ENCODE data around the gene MEOX1. TPM values are rescaled to one million over a fixed set of nuclear protein-coding genes. Genes with fewer than 3 reads are reported as not detected.

Gene MEOX1
- total RNA-seq, 1 donor from 2014 or later, result 1.8 TPM

- TF ChIP-seq CTCF (IDR thresholded peaks at IDR 0.05; ENCODE audit: unreplicated experiment), result no peak
- Mint-ChIP-seq H3K27me3 (ENCODE audit: low read depth) (no peaks in the 10 kb centered on the region), H3K4me3 (no peak overlapping the region), H3K36me3 (no peaks in the 10 kb centered on the region), H3K4me1 (peaks cover 61% of the 10 kb centered on the region), H3K9me3 (no peaks in the 10 kb centered on the region), H3K27ac (peak overlapping the region; percentile 86)
- no peak for DNase-seq (ENCODE audit: low spot score in 2 of 2, unreplicated experiment in 2 of 2)
Measured at GRCh38 chr17:43667947-43668348, 6.2 kb upstream of the MEOX1 start.

- H3K27me3 Mint-ChIP-seq (ENCODE audit: low read depth), result no peaks in the 10 kb centered on the region
- H3K9me3 Mint-ChIP-seq, result no peaks in the 10 kb centered on the region
- no peak overlapping the region for H3K4me3 Mint-ChIP-seq
- no peak for DNase-seq (ENCODE audit: low spot score in 2 of 2, unreplicated experiment in 2 of 2)
- H3K4me1 Mint-ChIP-seq, result peaks cover 62% of the 10 kb centered on the region
- H3K36me3 Mint-ChIP-seq, result no peaks in the 10 kb centered on the region
- no peak for TF ChIP-seq CTCF (IDR thresholded peaks at IDR 0.05; ENCODE audit: unreplicated experiment)
- H3K27ac Mint-ChIP-seq, result no peak overlapping the region
Measured at GRCh38 chr17:43667506-43667905, 5.8 kb upstream of the MEOX1 start.

- Mint-ChIP-seq H3K4me1 (peaks cover 57% of the 10 kb centered on the region), H3K9me3 (no peaks in the 10 kb centered on the region), H3K27ac (peak overlapping the region; percentile 90), H3K4me3 (no peak overlapping the region), H3K27me3 (ENCODE audit: low read depth) (no peaks in the 10 kb centered on the region), H3K36me3 (no peaks in the 10 kb centered on the region)
- TF ChIP-seq CTCF (IDR thresholded peaks at IDR 0.05; ENCODE audit: unreplicated experiment), result no peak
- no peak for DNase-seq (ENCODE audit: low spot score in 2 of 2, unreplicated experiment in 2 of 2)
Measured at GRCh38 chr17:43665937-43666236, 4.2 kb upstream of the MEOX1 start.

- H3K4me1 Mint-ChIP-seq, result peaks cover 56% of the 10 kb centered on the region
- H3K36me3 Mint-ChIP-seq, result no peaks in the 10 kb centered on the region
- DNase-seq (ENCODE audit: low spot score in 2 of 2, unreplicated experiment in 2 of 2), result peak in 1 of 2 experiments; percentile 51
- no peak for TF ChIP-seq CTCF (IDR thresholded peaks at IDR 0.05; ENCODE audit: unreplicated experiment)
- no peak overlapping the region for H3K4me3 Mint-ChIP-seq
- H3K27ac Mint-ChIP-seq, result peak overlapping the region; percentile 90
- no peaks in the 10 kb centered on the region for H3K9me3 Mint-ChIP-seq
- H3K27me3 Mint-ChIP-seq (ENCODE audit: low read depth), result peaks cover 2% of the 10 kb centered on the region
Measured at GRCh38 chr17:43665084-43665936, 3.6 kb upstream of the MEOX1 start.

GRCh38 chr17:43664096-43664495 is 2.4 kb upstream of the MEOX1 start:
- no peak for TF ChIP-seq CTCF (IDR thresholded peaks at IDR 0.05; ENCODE audit: unreplicated experiment)
- no peaks in the 10 kb centered on the region for H3K9me3 Mint-ChIP-seq
- H3K27ac Mint-ChIP-seq, result no peak overlapping the region
- H3K27me3 Mint-ChIP-seq (ENCODE audit: low read depth), result peaks cover 7% of the 10 kb centered on the region
- H3K4me3 Mint-ChIP-seq, result no peak overlapping the region
- no peaks in the 10 kb centered on the region for H3K36me3 Mint-ChIP-seq
- no peak for DNase-seq (ENCODE audit: low spot score in 2 of 2, unreplicated experiment in 2 of 2)
- H3K4me1 Mint-ChIP-seq, result peaks cover 55% of the 10 kb centered on the region
